H1 (cell line): ENCODE results near the gene RYR3. TPM values are rescaled to one million over a fixed set of nuclear protein-coding genes. Genes with fewer than 3 reads are reported as not detected.

Experiments used
- CTCF ChIA-PET: fragments of 300-600 bp; sonication (Branson Sonifier 250); formaldehyde crosslinking; loops from one replicate; lab custom pipeline; 2021; ENCODE audit not compliant: partially characterized antibody; lab: Charles Lee
- POLR2A ChIA-PET: fragments of 300-600 bp; sonication (Branson Sonifier 250); formaldehyde crosslinking; loops from one replicate; lab custom pipeline; 2021; ENCODE audit warnings: inconsistent platforms; ENCODE audit not compliant: partially characterized antibody; lab: Charles Lee
- DNase-seq, 2 experiments: peaks; one replicate each; pipeline versions ENCODE4 v3.0.0 to v3.0.0-alpha.2; 2010 to 2022; ENCODE audit warnings: low spot score in 2 of 2, low read depth in 1 of 2, mixed read lengths in 1 of 2
- FAIRE-seq: peaks from 2 replicates; lab custom pipeline; 2011; peaks lifted over from hg19 to GRCh38; lab: Jason Lieb, UNC
- H2AFZ ChIP-seq: 2 replicates; pipeline ENCODE4 v1.8.1; 2012; ENCODE audit warnings: low read length, inconsistent platforms
- H2AK5ac ChIP-seq: 2 replicates; pipeline ENCODE4 v1.6.1; 2013; ENCODE audit warnings: low read depth, low read length
- H2BK120ac ChIP-seq: replicated peaks from 2 replicates; pipeline ENCODE3; 2013; ENCODE audit warnings: low read depth, low read length, inconsistent platforms
- H2BK12ac ChIP-seq: 2 replicates; pipeline ENCODE4 v1.6.1; 2013; ENCODE audit warnings: low read depth, low read length
- H2BK15ac ChIP-seq: 2 replicates; pipeline ENCODE4 v1.6.1; 2013; ENCODE audit warnings: low read length
- H2BK20ac ChIP-seq: 2 replicates; pipeline ENCODE4 v1.6.1; 2013; ENCODE audit warnings: low read length
- H2BK5ac ChIP-seq: 2 replicates; pipeline ENCODE4 v1.6.1; 2013; ENCODE audit warnings: low read depth, low read length
- H3K14ac ChIP-seq: 2 replicates; pipeline ENCODE4 v1.6.1; 2013; ENCODE audit warnings: inconsistent platforms; ENCODE audit not compliant: insufficient read length
- H3K18ac ChIP-seq: 2 replicates; pipeline ENCODE4 v1.6.1; 2013; ENCODE audit warnings: low read length; ENCODE audit errors: extremely low read depth
- H3K23ac ChIP-seq: 2 replicates; pipeline ENCODE4 v1.6.1; 2013; ENCODE audit warnings: inconsistent platforms; ENCODE audit not compliant: insufficient read length
- H3K23me2 ChIP-seq: 2 replicates; pipeline ENCODE4 v1.6.1; 2013; ENCODE audit warnings: low read depth, low read length
- H3K27ac ChIP-seq: 2 replicates; pipeline ENCODE4 v1.6.1; 2011; ENCODE audit warnings: low read depth, low read length, inconsistent platforms
- H3K27me3 ChIP-seq, 4 experiments: replicated peaks in 1 of 4; 1 replicate in 1 of 4; 2 replicates in 3 of 4; pipeline versions ENCODE4 v1.6.1 to v1.8.1; 2011 to 2013; ENCODE audit warnings: low read length in 3 of 4, mild to moderate bottlenecking in 3 of 4, inconsistent platforms in 2 of 4, mixed read lengths in 2 of 4, moderate library complexity in 1 of 4; ENCODE audit not compliant: control insufficient read depth in 3 of 4, insufficient read depth in 3 of 4; ENCODE audit errors: extremely low read depth in 1 of 4
- H3K36me3 ChIP-seq, 4 experiments: 2 replicates each; pipeline versions ENCODE4 v1.6.1 to v1.8.1; 2011 to 2013; ENCODE audit warnings: mild to moderate bottlenecking in 4 of 4, low read length in 3 of 4, moderate library complexity in 2 of 4, control low read depth in 1 of 4, inconsistent platforms in 1 of 4; ENCODE audit not compliant: insufficient read depth in 4 of 4, control insufficient read depth in 2 of 4
- H3K4ac ChIP-seq: replicated peaks from 2 replicates; pipeline ENCODE3; 2013; ENCODE audit warnings: low read length, low read depth, mixed read lengths, inconsistent platforms; ENCODE audit not compliant: insufficient read length
- H3K4me1 ChIP-seq, 4 experiments: replicated peaks in 1 of 4; 1 replicate in 1 of 4; 2 replicates in 3 of 4; pipeline versions ENCODE4 v1.6.1 to v1.8.1; 2011 to 2013; ENCODE audit warnings: low read length in 3 of 4, inconsistent platforms in 2 of 4, mixed read lengths in 1 of 4; ENCODE audit not compliant: insufficient read depth in 4 of 4, control insufficient read depth in 3 of 4
- H3K4me2 ChIP-seq, 2 experiments: 2 replicates each; pipeline versions ENCODE4 v1.6.1 to v1.8.1; 2011 to 2013; ENCODE audit warnings: low read depth in 2 of 2, low read length in 2 of 2, control low read depth in 1 of 2, inconsistent platforms in 1 of 2, mild to moderate bottlenecking in 1 of 2; ENCODE audit not compliant: insufficient read depth in 1 of 2
- H3K4me3 ChIP-seq, 4 experiments: fragments of 200-600, 300-600 bp in 1 of 4; sonication (generic), shearing (Covaris generic), sonication (Bioruptor Twin) in 1 of 4; 2 replicates each; pipeline versions ENCODE4 v1.5.1 to v1.8.1; 2011 to 2016; ENCODE audit warnings: low read length in 4 of 4, low read depth in 3 of 4, control low read depth in 2 of 4, inconsistent platforms in 2 of 4, mild to moderate bottlenecking in 2 of 4, mixed read lengths in 1 of 4, moderate library complexity in 1 of 4; ENCODE audit not compliant: insufficient read depth in 2 of 4; ENCODE audit errors: extremely low read depth in 1 of 4
- H3K56ac ChIP-seq: replicated peaks from 2 replicates; pipeline ENCODE3; 2013; ENCODE audit warnings: low read depth, mild to moderate bottlenecking, mixed read lengths, low read length, inconsistent platforms; ENCODE audit not compliant: insufficient read length
- H3K79me1 ChIP-seq: 2 replicates; pipeline ENCODE4 v1.6.1; 2013; ENCODE audit warnings: low read depth, low read length, control low read depth
- H3K79me2 ChIP-seq, 2 experiments: 2 replicates each; pipeline versions ENCODE4 v1.6.1 to v1.8.1; 2012 to 2013; ENCODE audit warnings: low read length in 2 of 2, mild to moderate bottlenecking in 2 of 2, inconsistent platforms in 1 of 2; ENCODE audit not compliant: insufficient read depth in 2 of 2, control insufficient read depth in 1 of 2
- H3K9ac ChIP-seq, 4 experiments: replicated peaks in 1 of 4; 1 replicate in 1 of 4; 2 replicates in 3 of 4; pipeline versions ENCODE4 v1.6.1 to v1.8.1; 2011 to 2013; ENCODE audit warnings: low read depth in 3 of 4, low read length in 3 of 4, control low read depth in 2 of 4, mild to moderate bottlenecking in 2 of 4, moderate library complexity in 2 of 4, inconsistent platforms in 1 of 4; ENCODE audit errors: extremely low read depth in 1 of 4
- H3K9me3 ChIP-seq, 2 experiments: 2 replicates each; pipeline versions ENCODE4 v1.6.1 to v1.8.1; 2012 to 2013; ENCODE audit warnings: mild to moderate bottlenecking in 2 of 2, moderate library complexity in 2 of 2, control low read depth in 1 of 2, inconsistent platforms in 1 of 2, low read depth in 1 of 2, low read length in 1 of 2, mixed read lengths in 1 of 2; ENCODE audit not compliant: insufficient read depth in 2 of 2
- H4K20me1 ChIP-seq, 2 experiments: replicated peaks in 1 of 2; 2 replicates each; pipeline versions ENCODE3 to v1.8.1; 2011 to 2013; ENCODE audit warnings: inconsistent platforms in 2 of 2, low read length in 2 of 2, mild to moderate bottlenecking in 1 of 2; ENCODE audit not compliant: insufficient read depth in 2 of 2, control insufficient read depth in 1 of 2
- H4K5ac ChIP-seq: 2 replicates; pipeline ENCODE4 v1.6.1; 2013; ENCODE audit warnings: low read length, low read depth, mixed read lengths, inconsistent platforms; ENCODE audit not compliant: insufficient read length
- H4K8ac ChIP-seq: 2 replicates; pipeline ENCODE4 v1.8.0; 2013; ENCODE audit warnings: mild to moderate bottlenecking, moderate library complexity, low read length, inconsistent platforms; ENCODE audit not compliant: insufficient read depth; ENCODE audit errors: extremely low read depth
- H4K91ac ChIP-seq: replicated peaks from 2 replicates; pipeline ENCODE3; 2013; ENCODE audit warnings: low read length, mixed read lengths, inconsistent platforms; ENCODE audit not compliant: insufficient read length
- CBX5 ChIP-seq: fragments of 300-800, 300-1000 bp; sonication (generic); IDR thresholded peaks from 2 replicates; pipeline ENCODE4 v1.7.1; 2016; ENCODE audit warnings: antibody characterized with exemption, low read length, low read depth
- CEBPB ChIP-seq: IDR thresholded peaks from 2 replicates; pipeline ENCODE4 v1.6.1; 2012; ENCODE audit warnings: low read depth, low read length
- CREB1 ChIP-seq: IDR thresholded peaks from 2 replicates; pipeline ENCODE4 v1.6.1; 2012; ENCODE audit warnings: inconsistent platforms
- EP300 ChIP-seq, 2 experiments: IDR thresholded peaks; 1 replicate in 1 of 2; 2 replicates in 1 of 2; pipeline ENCODE4 v1.6.1; 2011 to 2012; ENCODE audit warnings: low read depth in 2 of 2, low read length in 2 of 2, mild to moderate bottlenecking in 2 of 2, borderline replicate concordance in 1 of 2, inconsistent platforms in 1 of 2, moderate library complexity in 1 of 2
- EZH2 ChIP-seq: fragments of 200-600 bp; sonication (generic); IDR thresholded peaks from 2 replicates; pipeline ENCODE4 v1.7.1; 2012; ENCODE audit warnings: low read depth, mild to moderate bottlenecking, moderate library complexity, low read length, inconsistent platforms; ENCODE audit not compliant: severe bottlenecking
- GABPA ChIP-seq: IDR thresholded peaks from 2 replicates; pipeline ENCODE4 v1.6.1; 2011; ENCODE audit warnings: mild to moderate bottlenecking, low read length, moderate library complexity, borderline replicate concordance; ENCODE audit not compliant: insufficient read depth
- KDM5A ChIP-seq: fragments of 200-600 bp; IDR thresholded peaks from 2 replicates; pipeline ENCODE4 v1.7.1; 2012; ENCODE audit warnings: mild to moderate bottlenecking, low read length, inconsistent platforms, mixed read lengths
- SIN3A ChIP-seq, 2 experiments: IDR thresholded peaks in 1 of 2; conservative IDR thresholded peaks in 1 of 2; 2 replicates each; pipeline ENCODE4 v1.6.1; 2011 to 2012; ENCODE audit warnings: low read length in 2 of 2, improper control_type of control experiment in 1 of 2, low read depth in 1 of 2, mild to moderate bottlenecking in 1 of 2
- SIRT6 ChIP-seq: IDR thresholded peaks from one replicate; pipeline ENCODE4 v1.7.1; 2012; ENCODE audit warnings: low read length, inconsistent platforms
- SP1 ChIP-seq: IDR thresholded peaks from 2 replicates; pipeline ENCODE4 v1.6.1; 2011; ENCODE audit warnings: low read depth, low read length
- SP4 ChIP-seq: IDR thresholded peaks from 2 replicates; pipeline ENCODE4 v1.6.1; 2012; ENCODE audit warnings: low read length, inconsistent platforms
- TAF7 ChIP-seq: optimal IDR thresholded peaks from 2 replicates; pipeline ENCODE3; 2011; ENCODE audit warnings: low read depth, mild to moderate bottlenecking, inconsistent platforms, low read length, moderate library complexity, borderline replicate concordance
- TBP ChIP-seq: IDR thresholded peaks from 2 replicates; pipeline ENCODE4 v1.6.1; 2011; ENCODE audit warnings: low read depth, low read length, improper control_type of control experiment
- USF2 ChIP-seq: IDR thresholded peaks from 2 replicates; pipeline ENCODE4 v1.6.1; 2011; ENCODE audit warnings: low read length, improper control_type of control experiment
- WGBS, 2 experiments: shearing (Covaris generic) in 1 of 2; methylation state at CpG; one replicate each; pipeline versions ENCODE4 v1.1.6 to v1.1.7; 2013 to 2015; ENCODE audit warnings: low lambda C conversion rate in 2 of 2, mixed read lengths in 2 of 2, inconsistent platforms in 1 of 2, low coverage in 1 of 2, missing lambda C conversion rate in 1 of 2; ENCODE audit not compliant: insufficient replicate concordance in 2 of 2, insufficient coverage in 1 of 2, insufficient read length in 1 of 2; ENCODE audit errors: extremely low coverage in 1 of 2, missing lambda C conversion rate in 1 of 2; 5-methylcytosine and 5-hydroxymethylcytosine counted together
- polyA plus RNA-seq, 7 experiments: library from polyadenylated mRNA; depleted of rRNA in 3 of 7; stranded (reverse) in 5 of 7; unstranded in 2 of 7; fragments of >200 nt in 5 of 7; fragments of 200-250 nt in 2 of 7; gene quantifications; 1 replicate in 5 of 7; 2 replicates in 1 of 7; 4 replicates in 1 of 7; pipeline versions ENCODE4 v1.2.1 to v1.2.3, GENCODE V29; 2011 to 2013; ENCODE audit warnings: missing spikeins in 2 of 7, mixed read lengths in 2 of 7
- total RNA-seq: library from RNA; stranded (reverse); fragmentation: NEBNext Ultra II Directional; extraction: Animal tissue kit (Norgen Biotek cat#: 25700); gene quantifications from 2 replicates; pipeline ENCODE4 v1.2.1, GENCODE V29; 2021

The RYR3 gene
- total and polyA plus RNA-seq, 2 of the 8 experiments (the other 6 are each of a cell fraction or from before 2014, with no cell fraction given): 0.33 to 3.4 TPM

GRCh38 chr15:33636234-33636633 lies 325.5 kb downstream of the RYR3 start:
- 88% methylated on average over 7 of the region's 7 CpGs; no CpG with 5 or more reads in 1 of the 2 experiments for WGBS, 2 experiments
- H3K18ac ChIP-seq: no peak overlapping the region
- no peak overlapping the region for H2BK5ac ChIP-seq
- ChIA-PET CTCF (interaction anchor here (0.6 to 2.0 kb wide), 6 partner anchors 11 to 47 kb away, joined by 3 to 9 read pairs (median 3); no protein-coding TSS in a partner anchor), POLR2A (no interaction called here)
- no peak overlapping the region for H2BK12ac ChIP-seq
- no peak overlapping the region for H4K5ac ChIP-seq
- no peak overlapping the region for H3K4me3 ChIP-seq
- H3K4me1 ChIP-seq: no peaks in the 10 kb centered on the region
- H3K9ac ChIP-seq: no peak overlapping the region
- no peak overlapping the region for H3K56ac ChIP-seq
- no peaks in the 10 kb centered on the region for H3K79me1 ChIP-seq
- no peak overlapping the region for H2AK5ac ChIP-seq
- H2BK15ac ChIP-seq: no peak overlapping the region
- no peaks in the 10 kb centered on the region for H3K9me3 ChIP-seq
- H3K27me3 ChIP-seq: no peaks in the 10 kb centered on the region
- no peaks in the 10 kb centered on the region for H4K20me1 ChIP-seq
- H3K79me2 ChIP-seq: no peaks in the 10 kb centered on the region
- H3K4ac ChIP-seq: no peak overlapping the region
- no peak overlapping the region for H3K4me2 ChIP-seq
- no peaks in the 10 kb centered on the region for H3K36me3 ChIP-seq
- no peak overlapping the region for H2BK20ac ChIP-seq
- no peak overlapping the region for H4K91ac ChIP-seq
- no peak overlapping the region for H3K23ac ChIP-seq
- no peak overlapping the region for H3K27ac ChIP-seq
- DNase-seq (no peak), FAIRE-seq (no peak)
- H4K8ac ChIP-seq: no peak overlapping the region
- H3K14ac ChIP-seq: no peak overlapping the region
- H2BK120ac ChIP-seq: no peak overlapping the region
- no peaks in the 10 kb centered on the region for H3K23me2 ChIP-seq
- H2AFZ ChIP-seq: no peak overlapping the region
- TF ChIP-seq SP1 (no peak), CREB1 (no peak), EP300 (IDR thresholded peaks at IDR 0.05; ENCODE audit: borderline replicate concordance in 1 of 2, low read depth in 2 of 2, low read length in 2 of 2) (no peak), SIRT6 (no peak), KDM5A (no peak), TAF7 (no peak), CEBPB (no peak), SIN3A (conservative IDR thresholded peaks at IDR 0.05 in 1 of 2, IDR thresholded peaks at IDR 0.05 in 1 of 2; ENCODE audit: low read depth in 1 of 2, low read length in 2 of 2) (no peak), EZH2 (no peak), CBX5 (no peak), SP4 (no peak), GABPA (no peak), TBP (no peak), USF2 (no peak)
